GM23338 (cell line): ENCODE measurements around the gene MEGF6.

Experiments used
- CREB1 ChIP-seq: fragments of 250-450 bp; sonication (Bioruptor Pico); IDR thresholded peaks from 2 replicates; pipeline ENCODE4 v1.5.0; 2020; ENCODE audit warnings: low read depth, mild to moderate bottlenecking, moderate library complexity
- CTCF ChIP-seq, 2 experiments: fragments of 200-600 bp in 1 of 2; sonication (generic) in 1 of 2; conservative IDR thresholded peaks; 2 replicates each; pipeline versions ENCODE4 v1.5.1 to v1.6.1; 2016 to 2017; ENCODE audit warnings: antibody characterized with exemption in 2 of 2, low read depth in 2 of 2, mild to moderate bottlenecking in 2 of 2, moderate library complexity in 1 of 2
- ETS1 ChIP-seq: IDR thresholded peaks from 2 replicates; pipeline ENCODE4 v1.6.1; 2016; ENCODE audit warnings: antibody characterized with exemption
- EZH2 ChIP-seq: fragments of 200-600 bp; sonication (generic); IDR thresholded peaks from one replicate; pipeline ENCODE4 v1.8.0; 2017; ENCODE audit warnings: antibody characterized with exemption, mild to moderate bottlenecking, low read depth; ENCODE audit not compliant: unreplicated experiment
- EZH2phosphoT487 ChIP-seq: fragments of 200-600 bp; sonication (generic); IDR thresholded peaks from one replicate; pipeline ENCODE4 v1.8.1; 2018; ENCODE audit warnings: antibody characterized with exemption; ENCODE audit not compliant: unreplicated experiment
- JUNB ChIP-seq: IDR thresholded peaks from one replicate; pipeline ENCODE4 v1.6.1; 2016; ENCODE audit warnings: antibody characterized with exemption; ENCODE audit not compliant: unreplicated experiment
- NANOG ChIP-seq: IDR thresholded peaks from 2 replicates; pipeline ENCODE4 v1.6.1; 2016; ENCODE audit warnings: antibody characterized with exemption, borderline replicate concordance
- POLR2AphosphoS5 ChIP-seq: IDR thresholded peaks from 2 replicates; pipeline ENCODE4 v1.6.1; 2016; ENCODE audit warnings: antibody characterized with exemption, low read depth
- REST ChIP-seq: IDR thresholded peaks from one replicate; pipeline ENCODE4 v1.6.1; 2018; ENCODE audit warnings: antibody characterized with exemption; ENCODE audit not compliant: unreplicated experiment
- ZNF114 ChIP-seq: fragments of 250-450 bp; sonication (Bioruptor Pico); IDR thresholded peaks from 2 replicates; pipeline ENCODE4 v1.5.0; 2020; ENCODE audit warnings: mild to moderate bottlenecking, moderate library complexity
- ZNF331 ChIP-seq: fragments of 250-450 bp; sonication (Bioruptor Pico); IDR thresholded peaks from 2 replicates; pipeline ENCODE4 v1.5.0; 2020; ENCODE audit warnings: low read depth, mild to moderate bottlenecking, moderate library complexity
- ZNF462 ChIP-seq: fragments of 250-450 bp; sonication (Bioruptor Pico); IDR thresholded peaks from 2 replicates; pipeline ENCODE4 v1.5.0; 2020; ENCODE audit warnings: mild to moderate bottlenecking, moderate library complexity

GRCh38 chr1:3482378-3482849 lies 128.9 kb downstream of the MEGF6 start:
- TF ChIP-seq CTCF (conservative IDR thresholded peaks at IDR 0.05; ENCODE audit: low read depth in 2 of 2), result peak in 1 of 2 experiments; percentile 25; a peak in 2 of 4 replicates
- no peak for TF ChIP-seq NANOG
- no peak for TF ChIP-seq EZH2
- no peak for TF ChIP-seq ZNF331 (CRISPR knock-in tag)
- no peak for TF ChIP-seq EZH2phosphoT487
- no peak for TF ChIP-seq REST
- TF ChIP-seq POLR2AphosphoS5, result no peak
- no peak for TF ChIP-seq ZNF462
- no peak for TF ChIP-seq JUNB
- TF ChIP-seq ETS1, result no peak
- TF ChIP-seq CREB1 (CRISPR knock-in tag), result no peak
- TF ChIP-seq ZNF114, result no peak
